ENCODE measurements around the gene CLDN7.

DNA sequence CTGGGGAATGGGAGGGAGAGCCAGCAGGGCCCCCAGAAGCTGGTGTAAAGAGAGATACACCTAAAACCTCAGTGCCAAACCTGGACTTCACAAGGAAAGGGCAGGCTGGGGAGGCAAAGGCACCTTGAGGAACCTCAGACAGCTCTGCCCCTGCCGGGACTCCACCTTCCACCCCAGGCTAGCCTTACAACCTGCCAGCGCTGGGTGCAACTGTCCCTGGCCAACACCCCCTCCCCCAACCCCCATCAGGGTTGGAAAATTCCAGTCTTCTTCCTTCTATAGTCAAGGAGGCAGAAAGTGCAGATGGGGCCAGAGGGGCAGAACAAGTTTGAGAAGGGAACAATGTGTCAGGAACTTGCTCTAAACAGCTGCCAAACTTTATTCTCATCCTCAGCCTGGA, 29.9 kb upstream of the CLDN7 start:
- TF ChIP-seq, protein P1, sequence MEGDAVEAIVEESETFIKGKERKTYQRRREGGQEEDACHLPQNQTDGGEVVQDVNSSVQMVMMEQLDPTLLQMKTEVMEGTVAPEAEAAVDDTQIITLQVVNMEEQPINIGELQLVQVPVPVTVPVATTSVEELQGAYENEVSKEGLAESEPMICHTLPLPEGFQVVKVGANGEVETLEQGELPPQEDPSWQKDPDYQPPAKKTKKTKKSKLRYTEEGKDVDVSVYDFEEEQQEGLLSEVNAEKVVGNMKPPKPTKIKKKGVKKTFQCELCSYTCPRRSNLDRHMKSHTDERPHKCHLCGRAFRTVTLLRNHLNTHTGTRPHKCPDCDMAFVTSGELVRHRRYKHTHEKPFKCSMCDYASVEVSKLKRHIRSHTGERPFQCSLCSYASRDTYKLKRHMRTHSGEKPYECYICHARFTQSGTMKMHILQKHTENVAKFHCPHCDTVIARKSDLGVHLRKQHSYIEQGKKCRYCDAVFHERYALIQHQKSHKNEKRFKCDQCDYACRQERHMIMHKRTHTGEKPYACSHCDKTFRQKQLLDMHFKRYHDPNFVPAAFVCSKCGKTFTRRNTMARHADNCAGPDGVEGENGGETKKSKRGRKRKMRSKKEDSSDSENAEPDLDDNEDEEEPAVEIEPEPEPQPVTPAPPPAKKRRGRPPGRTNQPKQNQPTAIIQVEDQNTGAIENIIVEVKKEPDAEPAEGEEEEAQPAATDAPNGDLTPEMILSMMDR (conservative IDR thresholded peaks at IDR 0.05) = no peak
- TF ChIP-seq ZFX (IDR thresholded peaks at IDR 0.05) = no peak
